Measurements from ENCODE around the gene IL1RAPL2. TPM values are rescaled to one million over a fixed set of nuclear protein-coding genes. Genes with fewer than 3 reads are reported as not detected.

The IL1RAPL2 gene
- total and polyA plus RNA-seq, 10 of the 15 experiments (the other 5 are each of a cell fraction or from before 2014, with no cell fraction given), result 0.19 TPM; not detected in 9

GRCh38 chrX:104852241-104852640 lies 286.2 kb downstream of the IL1RAPL2 start:
- Histone ChIP-seq H3K4me1 (ENCODE audit: control insufficient read depth, insufficient read depth, low read length) (no peaks in the 10 kb centered on the region), H3K9ac (ENCODE audit: control insufficient read depth, insufficient read depth, low read length) (no peak overlapping the region), H3K9me3 (replicated peaks; ENCODE audit: control insufficient read depth, insufficient read depth, low read length) (no peaks in the 10 kb centered on the region), H4K20me1 (ENCODE audit: control insufficient read depth, insufficient read depth) (no peaks in the 10 kb centered on the region), H3K4me2 (ENCODE audit: control insufficient read depth, insufficient read depth) (no peak overlapping the region), H3K79me2 (ENCODE audit: control insufficient read depth, insufficient read depth, low read length) (no peaks in the 10 kb centered on the region), H3K27ac (ENCODE audit: control insufficient read depth, insufficient read depth) (no peak overlapping the region), H2AFZ (ENCODE audit: control insufficient read depth, low read depth, low read length) (no peak overlapping the region), H3K27me3 (replicated peaks in 1 of 2; ENCODE audit: control insufficient read depth in 2 of 2, insufficient read depth in 2 of 2, low read length in 1 of 2) (no peaks in the 10 kb centered on the region), H3K4me3 (no peak overlapping the region), H3K36me3 (ENCODE audit: control insufficient read depth in 2 of 2, insufficient read depth in 2 of 2, low read length in 1 of 2) (no peaks in the 10 kb centered on the region)
- no TSS peak for BruUV-seq (replicated peaks)
- WGBS (ENCODE audit: insufficient coverage, insufficient replicate concordance, low lambda C conversion rate, missing lambda C conversion rate), result 4% methylated on average over 1 of the region's 1 CpG
- no peak for TF ChIP-seq IKZF1 (conservative IDR thresholded peaks at IDR 0.05)
- TF ChIP-seq ETV6 (conservative IDR thresholded peaks at IDR 0.05 in 1 of 2, IDR thresholded peaks at IDR 0.05 in 1 of 2; ENCODE audit: borderline replicate concordance in 1 of 2, low read depth in 1 of 2), result no peak
- no peak for TF ChIP-seq STAT3 (IDR thresholded peaks at IDR 0.05; ENCODE audit: low read depth, low read length)
- TF ChIP-seq NR2C2 (IDR thresholded peaks at IDR 0.05; ENCODE audit: borderline replicate concordance, control insufficient read depth, insufficient read length, low read depth), result no peak
- TF ChIP-seq, protein P1, sequence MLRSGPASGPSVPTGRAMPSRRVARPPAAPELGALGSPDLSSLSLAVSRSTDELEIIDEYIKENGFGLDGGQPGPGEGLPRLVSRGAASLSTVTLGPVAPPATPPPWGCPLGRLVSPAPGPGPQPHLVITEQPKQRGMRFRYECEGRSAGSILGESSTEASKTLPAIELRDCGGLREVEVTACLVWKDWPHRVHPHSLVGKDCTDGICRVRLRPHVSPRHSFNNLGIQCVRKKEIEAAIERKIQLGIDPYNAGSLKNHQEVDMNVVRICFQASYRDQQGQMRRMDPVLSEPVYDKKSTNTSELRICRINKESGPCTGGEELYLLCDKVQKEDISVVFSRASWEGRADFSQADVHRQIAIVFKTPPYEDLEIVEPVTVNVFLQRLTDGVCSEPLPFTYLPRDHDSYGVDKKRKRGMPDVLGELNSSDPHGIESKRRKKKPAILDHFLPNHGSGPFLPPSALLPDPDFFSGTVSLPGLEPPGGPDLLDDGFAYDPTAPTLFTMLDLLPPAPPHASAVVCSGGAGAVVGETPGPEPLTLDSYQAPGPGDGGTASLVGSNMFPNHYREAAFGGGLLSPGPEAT (IDR thresholded peaks at IDR 0.05; ENCODE audit: low read depth), result no peak
- no peak for TF ChIP-seq CTCF (IDR thresholded peaks at IDR 0.05 in 2 of 3, conservative IDR thresholded peaks at IDR 0.05 in 1 of 3; ENCODE audit: control insufficient read depth in 2 of 3, extremely low read depth in 1 of 3, insufficient read depth in 1 of 3, low read depth in 3 of 3, low read length in 3 of 3)
- TF ChIP-seq NBN (IDR thresholded peaks at IDR 0.05), result no peak
- TF ChIP-seq BCL11A (IDR thresholded peaks at IDR 0.05; ENCODE audit: low read depth, low read length), result no peak
- no peak for TF ChIP-seq MTA2 (IDR thresholded peaks at IDR 0.05; ENCODE audit: low read depth)
- TF ChIP-seq ZNF384 (IDR thresholded peaks at IDR 0.05; ENCODE audit: borderline replicate concordance, low read depth, low read length), result no peak
- no peak for TF ChIP-seq PAX5 (IDR thresholded peaks at IDR 0.05; ENCODE audit: borderline replicate concordance, low read depth, low read length)
- no peak for TF ChIP-seq LARP7 (IDR thresholded peaks at IDR 0.05)
- POLR2A ChIA-PET, result no interaction called here
- RAD21 ChIA-PET (ENCODE audit: unreplicated experiment), result no interaction called here
- DNase-seq (ENCODE audit: low read depth, low spot score), result no peak
- CTCF ChIA-PET, result no interaction called here
- ATAC-seq, result no peak
- intact Hi-C loops (cut with micrococcal nuclease; ENCODE audit: unreplicated experiment), result no loop called here
- FAIRE-seq, result no peak
- in situ Hi-C loops (cut with MboI), result no loop called here
- SMC1A ChIA-PET (ENCODE audit: uncharacterized antibody, unreplicated experiment), result no interaction called here
